ENCODE results near the gene SV2C. TPM values are rescaled to one million over a fixed set of nuclear protein-coding genes. Genes with fewer than 3 reads are reported as not detected.

Gene SV2C
- total RNA-seq, 1 donor, result not detected

GRCh38 chr5:76277736-76278135 lies 194.6 kb downstream of the SV2C start:
- DNase-seq (ENCODE audit: insufficient read length, low spot score, missing footprints), result no peak
- TF ChIP-seq CTCF (IDR thresholded peaks at IDR 0.05; ENCODE audit: extremely low read depth, low read depth, low read length), result no peak
- H3K4me1 ChIP-seq (ENCODE audit: insufficient read depth, low read length), result no peaks in the 10 kb centered on the region
- no peak overlapping the region for H3K27ac ChIP-seq (ENCODE audit: low read depth, low read length)
- no peak overlapping the region for H2AFZ ChIP-seq (ENCODE audit: low read length)
- H3K9me3 ChIP-seq (ENCODE audit: low read depth, low read length), result no peaks in the 10 kb centered on the region
- no peaks in the 10 kb centered on the region for H3K36me3 ChIP-seq (ENCODE audit: insufficient read depth, low read length)
- H3K27me3 ChIP-seq (ENCODE audit: insufficient read depth, low read length), result no peaks in the 10 kb centered on the region
- no peak overlapping the region for H3K4me3 ChIP-seq (ENCODE audit: insufficient read depth, low read length)
- no peak overlapping the region for H3K4me2 ChIP-seq (ENCODE audit: insufficient read depth, low read length)
- no peaks in the 10 kb centered on the region for H4K20me1 ChIP-seq (ENCODE audit: insufficient read depth, low read length)
- H3K79me2 ChIP-seq (ENCODE audit: insufficient read depth, low read length), result no peaks in the 10 kb centered on the region

GRCh38 chr5:76278261-76278789 lies 195.1 kb downstream of the SV2C start:
- DNase-seq (ENCODE audit: insufficient read length, low spot score, missing footprints), result no peak
- no peaks in the 10 kb centered on the region for H4K20me1 ChIP-seq (ENCODE audit: insufficient read depth, low read length)
- H3K27ac ChIP-seq (ENCODE audit: low read depth, low read length), result no peak overlapping the region
- no peaks in the 10 kb centered on the region for H3K4me1 ChIP-seq (ENCODE audit: insufficient read depth, low read length)
- no peaks in the 10 kb centered on the region for H3K9me3 ChIP-seq (ENCODE audit: low read depth, low read length)
- H3K79me2 ChIP-seq (ENCODE audit: insufficient read depth, low read length), result no peaks in the 10 kb centered on the region
- no peaks in the 10 kb centered on the region for H3K36me3 ChIP-seq (ENCODE audit: insufficient read depth, low read length)
- no peak overlapping the region for H3K4me3 ChIP-seq (ENCODE audit: insufficient read depth, low read length)
- H3K4me2 ChIP-seq (ENCODE audit: insufficient read depth, low read length), result no peak overlapping the region
- no peak for TF ChIP-seq CTCF (IDR thresholded peaks at IDR 0.05; ENCODE audit: extremely low read depth, low read depth, low read length)
- no peak overlapping the region for H2AFZ ChIP-seq (ENCODE audit: low read length)
- H3K27me3 ChIP-seq (ENCODE audit: insufficient read depth, low read length), result no peaks in the 10 kb centered on the region

GRCh38 chr5:76280494-76280893 lies 197.3 kb downstream of the SV2C start:
- no peaks in the 10 kb centered on the region for H4K20me1 ChIP-seq (ENCODE audit: insufficient read depth, low read length)
- H3K4me1 ChIP-seq (ENCODE audit: insufficient read depth, low read length), result no peaks in the 10 kb centered on the region
- H3K27me3 ChIP-seq (ENCODE audit: insufficient read depth, low read length), result no peaks in the 10 kb centered on the region
- no peak for DNase-seq (ENCODE audit: insufficient read length, low spot score, missing footprints)
- H3K4me2 ChIP-seq (ENCODE audit: insufficient read depth, low read length), result no peak overlapping the region
- H3K4me3 ChIP-seq (ENCODE audit: insufficient read depth, low read length), result no peak overlapping the region
- H3K27ac ChIP-seq (ENCODE audit: low read depth, low read length), result no peak overlapping the region
- no peaks in the 10 kb centered on the region for H3K79me2 ChIP-seq (ENCODE audit: insufficient read depth, low read length)
- H3K9me3 ChIP-seq (ENCODE audit: low read depth, low read length), result no peaks in the 10 kb centered on the region
- H3K36me3 ChIP-seq (ENCODE audit: insufficient read depth, low read length), result no peaks in the 10 kb centered on the region
- no peak for TF ChIP-seq CTCF (IDR thresholded peaks at IDR 0.05; ENCODE audit: extremely low read depth, low read depth, low read length)
- H2AFZ ChIP-seq (ENCODE audit: low read length), result no peak overlapping the region

- H3K4me3 ChIP-seq (ENCODE audit: insufficient read depth, low read length), result no peak overlapping the region
- no peaks in the 10 kb centered on the region for H3K79me2 ChIP-seq (ENCODE audit: insufficient read depth, low read length)
- no peaks in the 10 kb centered on the region for H3K9me3 ChIP-seq (ENCODE audit: low read depth, low read length)
- TF ChIP-seq CTCF (IDR thresholded peaks at IDR 0.05; ENCODE audit: extremely low read depth, low read depth, low read length), result no peak
- H3K27ac ChIP-seq (ENCODE audit: low read depth, low read length), result no peak overlapping the region
- H4K20me1 ChIP-seq (ENCODE audit: insufficient read depth, low read length), result no peaks in the 10 kb centered on the region
- no peak for DNase-seq (ENCODE audit: insufficient read length, low spot score, missing footprints)
- no peaks in the 10 kb centered on the region for H3K4me1 ChIP-seq (ENCODE audit: insufficient read depth, low read length)
- no peaks in the 10 kb centered on the region for H3K36me3 ChIP-seq (ENCODE audit: insufficient read depth, low read length)
- H3K27me3 ChIP-seq (ENCODE audit: insufficient read depth, low read length), result no peaks in the 10 kb centered on the region
- no peak overlapping the region for H3K4me2 ChIP-seq (ENCODE audit: insufficient read depth, low read length)
- H2AFZ ChIP-seq (ENCODE audit: low read length), result no peak overlapping the region
Measured at GRCh38 chr5:76283670-76284069, 200.5 kb downstream of the SV2C start.
